ENCODE results near the gene BANF1. TPM values are rescaled to one million over a fixed set of nuclear protein-coding genes. Genes with fewer than 3 reads are reported as not detected.

BANF1 gene
- total RNA-seq, 1 donor from 2014 or later, result 282 TPM

Other genes starting within 250 kb of the BANF1 start
- gene AP5B1, start 221.5 kb upstream of the BANF1 start, total RNA-seq, result 17.4 and 19.2 TPM in 2 replicates
- 0.10 and 0.36 TPM in 2 replicates for gene OVOL1, start 215.4 kb upstream of the BANF1 start, total RNA-seq
- gene SNX32, start 168.5 kb upstream of the BANF1 start, total RNA-seq, result 1.6 and 1.9 TPM in 2 replicates
- 1,020 and 1,061 TPM in 2 replicates for gene CFL1, start 144.3 kb upstream of the BANF1 start, total RNA-seq
- gene MUS81, start 142.1 kb upstream of the BANF1 start, total RNA-seq, result 77.7 and 79.6 TPM in 2 replicates
- gene EFEMP2, start 129.7 kb upstream of the BANF1 start, total RNA-seq, result 6.5 and 7.9 TPM in 2 replicates
- 5.7 and 7.4 TPM in 2 replicates for gene CTSW, start 122.7 kb upstream of the BANF1 start, total RNA-seq
- 86.8 and 93.2 TPM in 2 replicates for gene FIBP, start 114.0 kb upstream of the BANF1 start, total RNA-seq
- 66.7 and 70.8 TPM in 2 replicates for gene CCDC85B, start 111.8 kb upstream of the BANF1 start, total RNA-seq
- 31.7 and 33.5 TPM in 2 replicates for gene FOSL1, start 102.1 kb upstream of the BANF1 start, total RNA-seq
- gene C11orf68, start 83.4 kb upstream of the BANF1 start, total RNA-seq, result 18.5 and 21.4 TPM in 2 replicates
- gene DRAP1, start 83.1 kb upstream of the BANF1 start, total RNA-seq, result 119 and 129 TPM in 2 replicates
- gene TSGA10IP, start 57.0 kb upstream of the BANF1 start, total RNA-seq, result not detected in 2 replicates
- 110 TPM in 2 replicates for gene SART1, start 40.8 kb upstream of the BANF1 start, total RNA-seq
- gene EIF1AD, start 346 bp upstream of the BANF1 start, total RNA-seq, result 69.0 and 70.7 TPM in 2 replicates
- gene CST6, start 9.5 kb downstream of the BANF1 start, total RNA-seq, result 1.7 and 2.0 TPM in 2 replicates
- gene CATSPER1, start 24.0 kb downstream of the BANF1 start, total RNA-seq, result 0.18 and 0.76 TPM in 2 replicates
- gene GAL3ST3, start 46.7 kb downstream of the BANF1 start, total RNA-seq, result 0.34 TPM in 1 of 2 replicates, not detected in the other
- gene SF3B2, start 49.9 kb downstream of the BANF1 start, total RNA-seq, result 267 TPM in 2 replicates
- gene PACS1, start 67.8 kb downstream of the BANF1 start, total RNA-seq, result 80.4 and 89.5 TPM in 2 replicates